ENCODE data around the gene SLC22A17. TPM values are rescaled to one million over a fixed set of nuclear protein-coding genes. Genes with fewer than 3 reads are reported as not detected.

Gene SLC22A17
- total RNA-seq, 1 experiment from 2014 or later, result 42.3 TPM

DNA sequence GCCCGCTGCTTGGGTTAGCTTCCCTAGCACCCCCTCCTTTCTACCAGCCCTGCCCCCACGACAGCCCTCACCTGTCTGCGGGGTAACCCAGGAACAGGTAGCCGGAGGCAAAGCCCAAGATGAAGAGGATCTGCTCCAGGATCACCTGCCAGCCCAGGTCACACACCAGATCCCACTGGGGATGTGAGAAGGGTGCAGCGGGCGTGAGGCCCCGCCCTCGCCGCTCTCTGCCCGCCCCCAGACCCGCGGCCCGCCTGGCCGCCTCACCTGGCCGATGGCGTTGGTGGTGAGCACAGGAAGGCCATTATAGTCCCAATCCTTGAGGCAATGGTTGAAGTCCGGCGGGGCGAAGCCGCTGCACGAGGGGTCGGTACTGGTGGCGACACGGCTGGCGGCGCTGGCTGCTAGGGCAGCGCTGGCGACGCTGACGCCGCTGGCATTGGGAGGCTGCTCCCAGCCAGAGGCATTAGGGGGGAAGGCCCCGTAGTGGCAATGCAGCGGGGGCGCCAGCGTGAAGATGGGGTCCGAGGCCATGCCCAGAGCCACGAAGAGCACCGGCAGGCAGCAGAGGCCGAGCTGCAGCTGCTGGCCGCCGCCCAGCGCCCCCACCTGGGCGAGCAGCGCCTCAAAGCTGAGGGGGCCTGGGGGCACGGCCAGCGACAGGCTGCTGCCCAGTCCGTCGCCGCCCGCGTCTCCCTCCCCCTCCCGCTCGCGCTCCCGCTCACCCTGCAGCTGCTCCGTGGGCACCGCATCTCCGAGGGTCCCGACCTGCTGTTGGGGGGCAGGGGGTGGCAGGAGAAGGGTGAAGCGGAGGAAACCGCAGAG is 794 bp downstream of the SLC22A17 start (continued):
- TF ChIP-seq, protein P1, sequence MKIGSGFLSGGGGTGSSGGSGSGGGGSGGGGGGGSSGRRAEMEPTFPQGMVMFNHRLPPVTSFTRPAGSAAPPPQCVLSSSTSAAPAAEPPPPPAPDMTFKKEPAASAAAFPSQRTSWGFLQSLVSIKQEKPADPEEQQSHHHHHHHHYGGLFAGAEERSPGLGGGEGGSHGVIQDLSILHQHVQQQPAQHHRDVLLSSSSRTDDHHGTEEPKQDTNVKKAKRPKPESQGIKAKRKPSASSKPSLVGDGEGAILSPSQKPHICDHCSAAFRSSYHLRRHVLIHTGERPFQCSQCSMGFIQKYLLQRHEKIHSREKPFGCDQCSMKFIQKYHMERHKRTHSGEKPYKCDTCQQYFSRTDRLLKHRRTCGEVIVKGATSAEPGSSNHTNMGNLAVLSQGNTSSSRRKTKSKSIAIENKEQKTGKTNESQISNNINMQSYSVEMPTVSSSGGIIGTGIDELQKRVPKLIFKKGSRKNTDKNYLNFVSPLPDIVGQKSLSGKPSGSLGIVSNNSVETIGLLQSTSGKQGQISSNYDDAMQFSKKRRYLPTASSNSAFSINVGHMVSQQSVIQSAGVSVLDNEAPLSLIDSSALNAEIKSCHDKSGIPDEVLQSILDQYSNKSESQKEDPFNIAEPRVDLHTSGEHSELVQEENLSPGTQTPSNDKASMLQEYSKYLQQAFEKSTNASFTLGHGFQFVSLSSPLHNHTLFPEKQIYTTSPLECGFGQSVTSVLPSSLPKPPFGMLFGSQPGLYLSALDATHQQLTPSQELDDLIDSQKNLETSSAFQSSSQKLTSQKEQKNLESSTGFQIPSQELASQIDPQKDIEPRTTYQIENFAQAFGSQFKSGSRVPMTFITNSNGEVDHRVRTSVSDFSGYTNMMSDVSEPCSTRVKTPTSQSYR (CRISPR knock-in tag; IDR thresholded peaks at IDR 0.05), result no peak
- no peak for TF ChIP-seq FOXJ3 (CRISPR knock-in tag; IDR thresholded peaks at IDR 0.05; ENCODE audit: borderline replicate concordance)
- TF ChIP-seq AFF4 (CRISPR knock-in tag; IDR thresholded peaks at IDR 0.05; ENCODE audit: borderline replicate concordance), result no peak
- no peak for TF ChIP-seq GABPB1 (CRISPR knock-in tag; IDR thresholded peaks at IDR 0.05)
- TF ChIP-seq, protein P2, sequence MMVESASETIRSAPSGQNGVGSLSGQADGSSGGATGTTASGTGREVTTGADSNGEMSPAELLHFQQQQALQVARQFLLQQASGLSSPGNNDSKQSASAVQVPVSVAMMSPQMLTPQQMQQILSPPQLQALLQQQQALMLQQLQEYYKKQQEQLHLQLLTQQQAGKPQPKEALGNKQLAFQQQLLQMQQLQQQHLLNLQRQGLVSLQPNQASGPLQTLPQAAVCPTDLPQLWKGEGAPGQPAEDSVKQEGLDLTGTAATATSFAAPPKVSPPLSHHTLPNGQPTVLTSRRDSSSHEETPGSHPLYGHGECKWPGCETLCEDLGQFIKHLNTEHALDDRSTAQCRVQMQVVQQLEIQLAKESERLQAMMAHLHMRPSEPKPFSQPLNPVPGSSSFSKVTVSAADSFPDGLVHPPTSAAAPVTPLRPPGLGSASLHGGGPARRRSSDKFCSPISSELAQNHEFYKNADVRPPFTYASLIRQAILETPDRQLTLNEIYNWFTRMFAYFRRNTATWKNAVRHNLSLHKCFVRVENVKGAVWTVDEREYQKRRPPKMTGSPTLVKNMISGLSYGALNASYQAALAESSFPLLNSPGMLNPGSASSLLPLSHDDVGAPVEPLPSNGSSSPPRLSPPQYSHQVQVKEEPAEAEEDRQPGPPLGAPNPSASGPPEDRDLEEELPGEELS (CRISPR knock-in tag; IDR thresholded peaks at IDR 0.05), result no peak
- no peak for TF ChIP-seq SMAD4 (CRISPR knock-in tag; IDR thresholded peaks at IDR 0.05)
- TF ChIP-seq ZNF263 (CRISPR knock-in tag; IDR thresholded peaks at IDR 0.05; ENCODE audit: low read depth), result no peak
- TF ChIP-seq ZNF138 (CRISPR knock-in tag; conservative IDR thresholded peaks at IDR 0.05), result no peak
- 0 out of 2 replicates have a peak, but pooled peaks have one; percentile 12 for TF ChIP-seq MYBL2 (CRISPR knock-in tag; IDR thresholded peaks at IDR 0.05)
- TF ChIP-seq, protein P3, sequence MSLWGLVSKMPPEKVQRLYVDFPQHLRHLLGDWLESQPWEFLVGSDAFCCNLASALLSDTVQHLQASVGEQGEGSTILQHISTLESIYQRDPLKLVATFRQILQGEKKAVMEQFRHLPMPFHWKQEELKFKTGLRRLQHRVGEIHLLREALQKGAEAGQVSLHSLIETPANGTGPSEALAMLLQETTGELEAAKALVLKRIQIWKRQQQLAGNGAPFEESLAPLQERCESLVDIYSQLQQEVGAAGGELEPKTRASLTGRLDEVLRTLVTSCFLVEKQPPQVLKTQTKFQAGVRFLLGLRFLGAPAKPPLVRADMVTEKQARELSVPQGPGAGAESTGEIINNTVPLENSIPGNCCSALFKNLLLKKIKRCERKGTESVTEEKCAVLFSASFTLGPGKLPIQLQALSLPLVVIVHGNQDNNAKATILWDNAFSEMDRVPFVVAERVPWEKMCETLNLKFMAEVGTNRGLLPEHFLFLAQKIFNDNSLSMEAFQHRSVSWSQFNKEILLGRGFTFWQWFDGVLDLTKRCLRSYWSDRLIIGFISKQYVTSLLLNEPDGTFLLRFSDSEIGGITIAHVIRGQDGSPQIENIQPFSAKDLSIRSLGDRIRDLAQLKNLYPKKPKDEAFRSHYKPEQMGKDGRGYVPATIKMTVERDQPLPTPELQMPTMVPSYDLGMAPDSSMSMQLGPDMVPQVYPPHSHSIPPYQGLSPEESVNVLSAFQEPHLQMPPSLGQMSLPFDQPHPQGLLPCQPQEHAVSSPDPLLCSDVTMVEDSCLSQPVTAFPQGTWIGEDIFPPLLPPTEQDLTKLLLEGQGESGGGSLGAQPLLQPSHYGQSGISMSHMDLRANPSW (CRISPR knock-in tag; conservative IDR thresholded peaks at IDR 0.05; ENCODE audit: low read depth), result no peak
- TF ChIP-seq SP1 (CRISPR knock-in tag; conservative IDR thresholded peaks at IDR 0.05), result 0 out of 2 replicates have a peak, but pooled peaks have one; percentile 23
- peak; percentile 48; the same call in 1 of the 2 replicates for TF ChIP-seq ZNF121 (CRISPR knock-in tag; IDR thresholded peaks at IDR 0.05)
- peak; percentile 59 for TF ChIP-seq ARID4B (CRISPR knock-in tag; IDR thresholded peaks at IDR 0.05; ENCODE audit: borderline replicate concordance)
